CD4-positive, alpha-beta T cell (primary cell): ENCODE data around the gene TTC21B. TPM values are rescaled to one million over a fixed set of nuclear protein-coding genes. Genes with fewer than 3 reads are reported as not detected.
"Not testable (repeated sequence)": the region's sequence is repeated elsewhere in the genome, so short reads cannot be mapped to it uniquely, and the experiment has no call there.

Experiments
- ATAC-seq: fragments of 200-7000 bp; cut with Tn5 transposase; one replicate; pipeline ENCODE4 v1.10.0; 2022; ENCODE audit warnings: mild to moderate bottlenecking; ENCODE audit not compliant: poor library complexity
- CTCF ChIA-PET: fragments of 350-600 bp; sonication (Branson Sonifier 250); formaldehyde crosslinking; loops from one replicate; lab custom pipeline; 2021; ENCODE audit warnings: antibody characterized with exemption, inconsistent platforms; lab: Charles Lee
- POLR2A ChIA-PET: fragments of 350-600 bp; sonication (Branson Sonifier 250); formaldehyde crosslinking; loops from one replicate; lab custom pipeline; 2021; ENCODE audit warnings: antibody characterized with exemption, inconsistent platforms; lab: Charles Lee
- DNase-seq, 14 experiments: peaks; one replicate each; pipeline ENCODE4 v3.0.0-alpha.2; 2013 to 2020; ENCODE audit warnings: mixed read lengths in 2 of 14
- H3K27ac ChIP-seq, 2 donors: one replicate each; pipeline versions ENCODE4 v1.5.1 to v1.7.0; 2013; ENCODE audit warnings: low read length in 2 of 2, low read depth in 1 of 2, mild to moderate bottlenecking in 1 of 2
- H3K27me3 ChIP-seq, 2 experiments: 1 replicate in 1 of 2; 2 replicates in 1 of 2; pipeline versions ENCODE4 v1.6.1 to v1.7.0; 2013; ENCODE audit warnings: low read length in 2 of 2, control low read depth in 1 of 2, mild to moderate bottlenecking in 1 of 2, moderate library complexity in 1 of 2; ENCODE audit not compliant: insufficient read depth in 2 of 2, control insufficient read depth in 1 of 2
- H3K36me3 ChIP-seq: one replicate; pipeline ENCODE4 v1.6.1; 2013; ENCODE audit warnings: low read length, control low read depth; ENCODE audit not compliant: insufficient read depth
- H3K4me1 ChIP-seq: one replicate; pipeline ENCODE4 v1.6.1; 2013; ENCODE audit warnings: low read length, control low read depth; ENCODE audit not compliant: insufficient read depth
- H3K4me3 ChIP-seq: one replicate; pipeline ENCODE4 v1.5.1; 2013; ENCODE audit warnings: mild to moderate bottlenecking, low read length, moderate library complexity
- H3K9me3 ChIP-seq, 2 experiments: 1 replicate in 1 of 2; 2 replicates in 1 of 2; pipeline versions ENCODE4 v1.6.1 to v1.7.0; 2013; ENCODE audit warnings: low read length in 2 of 2, mild to moderate bottlenecking in 2 of 2, control low read depth in 1 of 2, moderate library complexity in 1 of 2; ENCODE audit not compliant: control insufficient read depth in 1 of 2, insufficient read depth in 1 of 2
- H3K27ac Mint-ChIP-seq: one replicate; pipeline ENCODE4 v1.8.0; 2020; ENCODE audit warnings: mixed read lengths
- H3K27me3 Mint-ChIP-seq: one replicate; pipeline ENCODE4 v1.8.0; 2021; ENCODE audit warnings: mixed read lengths
- H3K36me3 Mint-ChIP-seq: one replicate; pipeline ENCODE4 v1.8.0; 2021; ENCODE audit warnings: low read depth, mixed read lengths
- H3K4me1 Mint-ChIP-seq: one replicate; pipeline ENCODE4 v1.8.0; 2021; ENCODE audit warnings: low read depth, mixed read lengths
- H3K4me3 Mint-ChIP-seq: one replicate; pipeline ENCODE4 v1.8.0; 2020; ENCODE audit warnings: mild to moderate bottlenecking, mixed read lengths
- H3K9me3 Mint-ChIP-seq: one replicate; pipeline ENCODE4 v1.8.0; 2020; ENCODE audit warnings: mixed read lengths
- intact Hi-C, 2 experiments: fragments of 100-400 bp; cut with DNase I in 1 of 2; cut with micrococcal nuclease in 1 of 2; formaldehyde crosslinking; loops; one replicate each; pipeline versions ENCODE4 v1.15.1 to v1.9.0; 2023 to 2025; cut with DNase I, micrococcal nuclease
- total RNA-seq, 174 experiments: library from RNA in 2 of 174; stranded (reverse) in 2 of 174; gene quantifications; one replicate each; pipeline ENCODE4 v1.2.3 and lab custom pipeline; 2021 to 2026
- TF ChIP-seq, protein P1 (sequence below): fragments of 200-600 bp; IDR thresholded peaks from one replicate; pipeline ENCODE4 v1.8.0; 2022; ENCODE audit warnings: antibody characterized with exemption, mild to moderate bottlenecking

TTC21B gene
- total RNA-seq, 2 experiments from 2014 or later, result 22.9 to 25.4 TPM

DNA sequence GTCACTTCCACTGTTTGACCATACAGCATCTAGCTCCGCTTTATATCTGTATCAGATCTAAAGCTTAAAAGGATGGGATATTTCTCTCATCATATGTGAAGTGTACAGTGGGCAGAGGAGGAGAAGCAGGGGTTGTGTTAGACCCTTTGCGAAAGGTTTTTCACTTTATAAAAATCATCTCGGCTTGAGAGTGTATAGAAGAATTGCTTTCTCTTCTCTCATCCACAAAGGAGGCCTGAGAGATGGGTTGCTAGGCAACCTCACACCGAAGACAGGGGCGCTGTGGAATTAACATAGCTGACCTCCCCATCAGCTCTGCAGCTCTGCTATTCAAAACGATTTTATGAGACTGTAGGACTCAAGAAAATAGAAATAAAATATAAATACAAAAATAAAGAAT is 89.3 kb downstream of the TTC21B start:
- Histone ChIP-seq H3K27me3 (no peaks in the 10 kb centered on the region), H3K4me3 (no peak overlapping the region), H3K9me3 (peaks cover 8 to 11% of the 10 kb centered on the region in 2 experiments), H3K4me1 (no peaks in the 10 kb centered on the region), H3K27ac (no peak overlapping the region), H3K36me3 (no peaks in the 10 kb centered on the region)
- H3K4me1 Mint-ChIP-seq, result no peaks in the 10 kb centered on the region
- peaks cover 37% of the 10 kb centered on the region for H3K36me3 Mint-ChIP-seq
- peaks cover 5% of the 10 kb centered on the region for H3K9me3 Mint-ChIP-seq
- ChIA-PET POLR2A (no interaction called here), CTCF (no interaction called here)
- TF ChIP-seq, protein P1, sequence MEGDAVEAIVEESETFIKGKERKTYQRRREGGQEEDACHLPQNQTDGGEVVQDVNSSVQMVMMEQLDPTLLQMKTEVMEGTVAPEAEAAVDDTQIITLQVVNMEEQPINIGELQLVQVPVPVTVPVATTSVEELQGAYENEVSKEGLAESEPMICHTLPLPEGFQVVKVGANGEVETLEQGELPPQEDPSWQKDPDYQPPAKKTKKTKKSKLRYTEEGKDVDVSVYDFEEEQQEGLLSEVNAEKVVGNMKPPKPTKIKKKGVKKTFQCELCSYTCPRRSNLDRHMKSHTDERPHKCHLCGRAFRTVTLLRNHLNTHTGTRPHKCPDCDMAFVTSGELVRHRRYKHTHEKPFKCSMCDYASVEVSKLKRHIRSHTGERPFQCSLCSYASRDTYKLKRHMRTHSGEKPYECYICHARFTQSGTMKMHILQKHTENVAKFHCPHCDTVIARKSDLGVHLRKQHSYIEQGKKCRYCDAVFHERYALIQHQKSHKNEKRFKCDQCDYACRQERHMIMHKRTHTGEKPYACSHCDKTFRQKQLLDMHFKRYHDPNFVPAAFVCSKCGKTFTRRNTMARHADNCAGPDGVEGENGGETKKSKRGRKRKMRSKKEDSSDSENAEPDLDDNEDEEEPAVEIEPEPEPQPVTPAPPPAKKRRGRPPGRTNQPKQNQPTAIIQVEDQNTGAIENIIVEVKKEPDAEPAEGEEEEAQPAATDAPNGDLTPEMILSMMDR, result no peak
- DNase-seq (no peak), ATAC-seq (no peak)
- no peak overlapping the region for H3K27ac Mint-ChIP-seq
- no peaks in the 10 kb centered on the region for H3K27me3 Mint-ChIP-seq
- no peak overlapping the region for H3K4me3 Mint-ChIP-seq
- intact Hi-C loops, result no loop called here

DNA sequence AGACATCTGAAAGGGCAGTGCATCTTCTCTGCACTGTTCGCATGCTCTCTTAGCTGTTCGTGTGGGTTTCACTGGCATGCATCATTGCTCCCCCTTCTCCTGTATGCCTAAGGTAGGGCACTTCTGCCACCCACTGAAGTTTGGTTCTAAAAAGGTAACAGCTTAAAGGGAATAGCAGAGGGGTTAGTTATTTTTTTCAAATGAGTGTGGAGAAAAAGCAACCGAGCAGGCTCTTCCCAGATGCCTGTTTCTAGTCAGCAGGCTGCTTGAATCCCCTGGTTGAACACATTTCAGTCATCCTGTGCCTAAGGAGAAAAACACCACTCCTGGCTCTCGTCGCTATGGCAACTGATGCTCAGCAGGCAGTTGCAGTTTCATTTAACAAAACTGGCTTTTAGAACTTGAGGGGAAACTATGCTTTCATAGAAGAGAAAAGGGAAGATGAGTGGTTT is 89.7 kb downstream of the TTC21B start:
- DNase-seq (no peak), ATAC-seq (no peak)
- Mint-ChIP-seq H3K36me3 (peaks cover 35% of the 10 kb centered on the region), H3K27ac (no peak overlapping the region), H3K27me3 (no peaks in the 10 kb centered on the region), H3K9me3 (peaks cover 5% of the 10 kb centered on the region), H3K4me1 (no peaks in the 10 kb centered on the region), H3K4me3 (no peak overlapping the region)
- peaks cover 8 to 11% of the 10 kb centered on the region in 2 experiments for H3K9me3 ChIP-seq
- TF ChIP-seq, protein P1, result no peak
- intact Hi-C loops, result no loop called here
- no peaks in the 10 kb centered on the region for H3K4me1 ChIP-seq
- H3K27ac ChIP-seq, result no peak overlapping the region
- CTCF ChIA-PET, result no interaction called here
- no peaks in the 10 kb centered on the region for H3K36me3 ChIP-seq
- POLR2A ChIA-PET, result no interaction called here
- H3K27me3 ChIP-seq, result no peaks in the 10 kb centered on the region
- H3K4me3 ChIP-seq, result no peak overlapping the region

DNA sequence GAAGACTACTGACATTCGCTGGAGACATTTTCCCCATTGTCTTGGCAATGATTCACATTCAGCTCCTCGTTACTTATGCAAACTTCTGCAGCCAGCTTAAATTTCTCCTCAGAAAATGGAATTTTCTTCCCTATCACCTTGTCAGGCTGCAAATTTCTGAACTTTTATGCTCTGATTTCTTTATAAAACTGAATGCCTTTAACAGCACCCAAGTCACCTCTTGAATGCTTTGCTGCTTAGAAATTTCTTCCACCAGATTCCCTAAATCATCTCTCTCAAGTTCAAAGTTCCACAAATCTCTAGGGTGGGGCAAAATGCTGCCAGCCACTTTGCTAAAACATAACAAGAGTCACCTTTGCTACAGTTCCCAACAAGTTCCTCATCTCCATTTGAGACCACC is 92.5 kb downstream of the TTC21B start:
- H3K27ac ChIP-seq, H3K4me1 Mint-ChIP-seq, H3K4me3 Mint-ChIP-seq, H3K27ac Mint-ChIP-seq, DNase-seq, intact Hi-C loops, H3K4me1 ChIP-seq, CTCF ChIA-PET, H3K4me3 ChIP-seq, H3K27me3 Mint-ChIP-seq, ATAC-seq, POLR2A ChIA-PET, H3K27me3 ChIP-seq, H3K36me3 ChIP-seq, H3K9me3 Mint-ChIP-seq: not testable (repeated sequence)
- H3K9me3 ChIP-seq, result peaks cover 8 to 11% of the 10 kb centered on the region in 2 experiments
- peaks cover 30% of the 10 kb centered on the region for H3K36me3 Mint-ChIP-seq

DNA sequence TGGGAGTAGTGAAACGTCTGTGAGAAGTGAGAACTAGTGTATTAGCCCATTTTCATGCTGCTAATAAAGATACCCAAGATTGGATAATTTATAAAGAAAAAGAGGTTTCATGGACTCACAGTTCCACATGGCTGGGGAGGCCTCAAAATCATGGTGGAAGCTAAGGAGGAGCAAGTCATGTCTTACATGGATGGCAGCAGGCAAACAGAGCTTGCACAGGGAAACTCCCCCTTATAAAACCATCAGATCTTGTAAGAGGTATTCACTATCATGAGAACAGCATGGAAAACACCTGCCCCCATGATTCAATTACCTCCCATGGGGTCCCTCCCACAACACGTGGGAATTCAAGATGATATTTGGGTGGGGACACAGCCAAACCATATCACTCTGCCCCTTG is 93.9 kb downstream of the TTC21B start:
- H3K27ac Mint-ChIP-seq, H3K27ac ChIP-seq, H3K4me3 Mint-ChIP-seq, H3K9me3 Mint-ChIP-seq, H3K4me1 ChIP-seq, H3K27me3 ChIP-seq, ATAC-seq, H3K4me3 ChIP-seq, intact Hi-C loops, CTCF ChIA-PET, DNase-seq, H3K27me3 Mint-ChIP-seq, POLR2A ChIA-PET, H3K36me3 ChIP-seq, H3K4me1 Mint-ChIP-seq: not testable (repeated sequence)
- H3K9me3 ChIP-seq, result peaks cover 11% of the 10 kb centered on the region in 2 experiments
- peaks cover 36% of the 10 kb centered on the region for H3K36me3 Mint-ChIP-seq
